Measurements from ENCODE around the gene VENTX. TPM values are rescaled to one million over a fixed set of nuclear protein-coding genes. Genes with fewer than 3 reads are reported as not detected.

VENTX gene, protein sequence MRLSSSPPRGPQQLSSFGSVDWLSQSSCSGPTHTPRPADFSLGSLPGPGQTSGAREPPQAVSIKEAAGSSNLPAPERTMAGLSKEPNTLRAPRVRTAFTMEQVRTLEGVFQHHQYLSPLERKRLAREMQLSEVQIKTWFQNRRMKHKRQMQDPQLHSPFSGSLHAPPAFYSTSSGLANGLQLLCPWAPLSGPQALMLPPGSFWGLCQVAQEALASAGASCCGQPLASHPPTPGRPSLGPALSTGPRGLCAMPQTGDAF
- total RNA-seq (0.09 TPM), polyA plus RNA-seq (1.5 TPM)
- long read RNA-seq, donor 1: 0 reads
- long read RNA-seq, donor 2: 0 reads
- long read RNA-seq, donor 3: 0 reads
- long read RNA-seq, donor 4: 0 reads
- long read RNA-seq, donor 5: 0 reads
- long read RNA-seq, donor 6: 0 reads
- long read RNA-seq, donor 7: 0 reads
- long read RNA-seq, donor 8: 0 reads
- long read RNA-seq, donor 9: 0 reads
- long read RNA-seq, donor 10: 0 reads

DNA sequence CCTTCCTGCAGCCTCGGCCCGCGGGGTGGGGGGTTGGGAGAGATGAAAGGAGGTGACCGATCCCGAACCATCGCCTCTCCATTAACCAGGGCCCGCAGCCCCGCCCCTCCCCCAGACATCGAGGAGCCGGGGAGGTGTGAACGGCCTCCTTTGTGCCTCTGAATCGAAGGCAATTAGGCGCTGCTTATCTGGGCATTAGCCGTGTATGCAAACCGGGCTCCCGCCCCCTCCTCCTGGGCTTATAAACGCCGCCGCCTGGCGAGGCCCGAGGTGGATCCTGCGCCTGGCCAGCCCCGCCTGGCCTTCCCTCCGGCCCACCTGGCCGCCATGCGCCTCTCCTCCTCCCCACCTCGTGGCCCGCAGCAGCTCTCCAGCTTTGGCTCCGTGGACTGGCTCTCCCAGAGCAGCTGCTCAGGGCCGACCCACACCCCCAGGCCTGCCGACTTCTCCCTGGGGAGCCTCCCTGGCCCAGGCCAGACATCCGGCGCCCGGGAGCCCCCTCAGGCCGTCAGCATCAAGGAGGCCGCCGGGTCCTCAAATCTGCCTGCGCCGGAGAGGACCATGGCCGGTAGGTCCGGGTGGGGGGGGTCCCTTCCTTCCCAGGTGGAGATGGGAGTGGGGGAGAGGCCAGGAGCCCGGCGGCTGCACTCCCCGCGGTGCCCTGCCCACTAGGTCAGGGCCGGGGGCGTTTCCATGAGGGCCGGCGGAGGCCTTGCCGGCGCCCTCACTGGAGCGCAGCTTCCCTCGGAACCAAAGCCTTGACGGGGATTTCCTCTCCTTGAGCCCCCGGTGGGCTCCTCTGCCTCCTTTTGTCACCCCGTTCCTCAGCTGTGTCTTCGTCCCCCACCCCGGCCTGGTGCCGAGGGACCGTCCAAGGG is at the start of gene VENTX:
TSS of gene VENTX (plus strand) at position 268 of the 878 bp plus-strand sequence. CDS start at position 328, 60 bp downstream.
- Histone ChIP-seq H3K4me3 (ENCODE audit: low read length in 2 of 2) (no peak within 1 kb of the TSS), H3K27me3 (ENCODE audit: control insufficient read depth in 2 of 2, insufficient read depth in 1 of 2, low read length in 1 of 2) (peaks cover 67 to 94% of the 10 kb centered on the region in 2 donors), H3K36me3 (ENCODE audit: control insufficient read depth in 2 of 2, insufficient read depth in 2 of 2, low read length in 1 of 2) (no peaks in the 10 kb centered on the region), H3K27ac (ENCODE audit: low read depth in 1 of 2, low read length in 1 of 2) (no peak within 1 kb of the TSS), H3K4me1 (ENCODE audit: control insufficient read depth in 2 of 2, insufficient read depth in 2 of 2, low read length in 2 of 2) (peaks cover 2 to 4% of the 10 kb centered on the region in 2 donors), H3K9me3 (ENCODE audit: control insufficient read depth in 2 of 2, insufficient read depth in 1 of 2, low read length in 1 of 2) (peaks cover 0 to 3% of the 10 kb centered on the region in 2 donors)
- 43% methylated on average over 60 of the region's 60 CpGs for WGBS
- no peak for DNase-seq (ENCODE audit: low read depth in 6 of 9, low spot score in 9 of 9)

DNA sequence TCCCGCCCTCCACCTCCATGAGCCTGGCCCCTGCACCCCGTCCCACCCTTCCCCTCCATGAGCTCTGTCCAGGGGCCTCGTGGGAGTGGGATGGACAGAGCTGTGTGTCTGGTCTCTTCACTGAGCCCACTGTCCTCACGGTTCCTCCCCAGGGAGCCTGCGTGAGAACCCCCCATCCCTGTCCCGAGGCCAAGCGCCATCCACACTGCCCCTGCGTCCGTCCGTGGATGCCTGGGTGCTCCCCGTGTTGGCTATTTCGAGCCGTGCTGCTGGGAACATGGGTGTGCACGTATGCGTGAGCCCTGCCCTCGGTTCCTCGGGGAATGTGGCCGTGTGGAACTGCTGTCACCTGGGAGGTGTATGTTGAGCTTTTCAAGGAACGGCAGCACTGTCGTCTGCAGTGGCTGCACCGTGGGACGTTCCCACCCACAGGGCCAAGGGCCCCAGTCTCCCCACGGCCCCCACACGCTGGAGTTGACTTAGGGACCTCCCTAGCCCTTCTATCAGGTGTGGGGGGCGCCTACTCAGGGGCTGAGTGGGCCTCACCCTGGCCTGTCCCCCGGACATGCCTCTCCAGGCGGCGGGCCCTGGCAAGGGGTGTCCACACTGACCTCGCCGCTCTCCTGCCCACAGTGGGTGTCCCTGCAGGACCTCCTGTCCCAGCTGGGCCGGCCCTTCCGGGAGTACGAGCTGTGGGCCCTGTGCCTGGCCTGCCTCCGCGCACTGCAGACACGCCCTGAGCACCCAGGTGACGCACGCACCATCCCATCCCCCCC is 49.6 kb upstream of the VENTX start:
- Histone ChIP-seq H3K4me3 (ENCODE audit: low read length in 2 of 2) (no peak overlapping the region), H3K27me3 (ENCODE audit: control insufficient read depth in 2 of 2, insufficient read depth in 1 of 2, low read length in 1 of 2) (peaks cover 0 to 2% of the 10 kb centered on the region in 2 donors), H3K9me3 (ENCODE audit: control insufficient read depth in 2 of 2, insufficient read depth in 1 of 2, low read length in 1 of 2) (no peaks in the 10 kb centered on the region), H3K27ac (ENCODE audit: low read depth in 1 of 2, low read length in 1 of 2) (no peak overlapping the region), H3K4me1 (ENCODE audit: control insufficient read depth in 2 of 2, insufficient read depth in 2 of 2, low read length in 2 of 2) (no peaks in the 10 kb centered on the region), H3K36me3 (ENCODE audit: control insufficient read depth in 2 of 2, insufficient read depth in 2 of 2, low read length in 1 of 2) (no peaks in the 10 kb centered on the region)
- 92% methylated on average over 38 of the region's 38 CpGs for WGBS
- DNase-seq (ENCODE audit: low read depth in 6 of 9, low spot score in 9 of 9): no peak

DNA sequence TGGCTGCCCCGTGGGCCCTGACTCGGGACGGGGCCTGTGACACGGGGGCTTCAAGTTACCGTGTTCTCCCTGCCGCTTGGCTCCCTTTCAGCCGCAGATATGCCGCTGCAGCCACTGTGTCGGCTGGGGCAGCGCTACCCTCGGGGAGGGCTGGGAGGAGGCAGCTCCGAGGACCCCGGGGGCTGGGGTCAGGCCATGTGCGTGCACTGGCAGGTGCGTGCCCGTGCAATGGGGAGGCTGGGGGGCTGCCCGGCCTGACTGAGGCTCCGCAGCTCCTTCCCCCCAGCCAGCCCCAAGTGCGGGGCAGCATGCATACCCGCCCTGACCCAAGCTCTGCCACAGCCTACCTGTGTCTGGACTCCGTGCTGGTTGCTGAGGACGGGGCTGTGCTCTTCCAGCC is 48.4 kb upstream of the VENTX start:
- no peak overlapping the region for H3K27ac ChIP-seq (ENCODE audit: low read depth in 1 of 2, low read length in 1 of 2)
- no peaks in the 10 kb centered on the region for H3K36me3 ChIP-seq (ENCODE audit: control insufficient read depth in 2 of 2, insufficient read depth in 2 of 2, low read length in 1 of 2)
- H3K4me3 ChIP-seq (ENCODE audit: low read length in 2 of 2): no peak overlapping the region
- WGBS: 93% methylated on average over 22 of the region's 22 CpGs
- no peaks in the 10 kb centered on the region for H3K4me1 ChIP-seq (ENCODE audit: control insufficient read depth in 2 of 2, insufficient read depth in 2 of 2, low read length in 2 of 2)
- no peak for DNase-seq (ENCODE audit: low read depth in 6 of 9, low spot score in 9 of 9)
- no peaks in the 10 kb centered on the region for H3K9me3 ChIP-seq (ENCODE audit: control insufficient read depth in 2 of 2, insufficient read depth in 1 of 2, low read length in 1 of 2)
- H3K27me3 ChIP-seq (ENCODE audit: control insufficient read depth in 2 of 2, insufficient read depth in 1 of 2, low read length in 1 of 2): peaks cover 0 to 2% of the 10 kb centered on the region in 2 donors

DNA sequence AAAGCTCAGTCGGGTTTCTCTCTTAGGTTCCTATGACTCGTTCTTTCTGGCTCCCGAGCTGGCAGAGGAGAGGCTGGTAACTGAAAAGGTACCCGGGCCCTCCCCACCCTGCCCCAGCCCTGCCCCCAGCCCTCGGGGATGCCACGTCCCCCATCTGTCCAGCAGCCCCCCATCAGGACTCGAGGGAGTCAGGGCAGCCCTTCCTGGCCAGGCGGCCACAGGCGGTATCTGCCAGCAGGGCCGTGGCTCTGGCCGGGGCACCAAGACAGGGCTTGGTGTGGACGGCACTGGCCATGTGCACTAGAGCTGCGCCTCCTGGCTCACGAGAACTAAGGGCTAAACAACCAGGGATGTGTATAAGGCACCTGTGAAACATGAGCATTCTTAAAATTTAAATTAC is 47.9 kb upstream of the VENTX start:
- Histone ChIP-seq H3K4me1 (ENCODE audit: control insufficient read depth in 2 of 2, insufficient read depth in 2 of 2, low read length in 2 of 2) (no peaks in the 10 kb centered on the region), H3K27me3 (ENCODE audit: control insufficient read depth in 2 of 2, insufficient read depth in 1 of 2, low read length in 1 of 2) (peaks cover 0 to 2% of the 10 kb centered on the region in 2 donors), H3K9me3 (ENCODE audit: control insufficient read depth in 2 of 2, insufficient read depth in 1 of 2, low read length in 1 of 2) (no peaks in the 10 kb centered on the region), H3K27ac (ENCODE audit: low read depth in 1 of 2, low read length in 1 of 2) (no peak overlapping the region), H3K36me3 (ENCODE audit: control insufficient read depth in 2 of 2, insufficient read depth in 2 of 2, low read length in 1 of 2) (no peaks in the 10 kb centered on the region), H3K4me3 (ENCODE audit: low read length in 2 of 2) (no peak overlapping the region)
- no peak for DNase-seq (ENCODE audit: low read depth in 6 of 9, low spot score in 9 of 9)
- 93% methylated on average over 14 of the region's 14 CpGs for WGBS

DNA sequence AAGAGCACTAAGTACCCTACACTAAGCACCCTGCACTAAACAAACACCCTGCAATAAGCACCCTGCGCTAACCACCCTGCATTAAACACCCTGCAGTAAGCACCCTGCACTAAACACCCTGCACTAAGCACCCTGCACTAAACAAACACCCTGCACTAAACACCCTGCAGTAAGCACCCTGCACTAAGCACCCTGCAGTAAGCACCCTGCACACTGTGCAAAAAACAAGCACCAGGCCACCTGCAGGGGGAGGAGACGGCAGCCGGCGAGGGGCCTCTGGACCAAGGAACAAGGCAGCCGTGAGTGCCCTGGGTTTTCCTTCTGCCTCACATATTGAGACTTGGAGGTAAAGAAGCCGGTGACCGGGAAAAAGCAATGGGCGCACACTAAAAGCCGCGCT is 47.4 kb upstream of the VENTX start:
- H3K36me3 ChIP-seq (ENCODE audit: control insufficient read depth in 2 of 2, insufficient read depth in 2 of 2, low read length in 1 of 2): no peaks in the 10 kb centered on the region
- H3K9me3 ChIP-seq (ENCODE audit: control insufficient read depth in 2 of 2, insufficient read depth in 1 of 2, low read length in 1 of 2): no peaks in the 10 kb centered on the region
- 98% methylated on average over 10 of the region's 10 CpGs for WGBS
- H3K27ac ChIP-seq (ENCODE audit: low read depth in 1 of 2, low read length in 1 of 2): no peak overlapping the region
- DNase-seq (ENCODE audit: low read depth in 6 of 9, low spot score in 9 of 9): no peak
- H3K4me1 ChIP-seq (ENCODE audit: control insufficient read depth in 2 of 2, insufficient read depth in 2 of 2, low read length in 2 of 2): no peaks in the 10 kb centered on the region
- H3K4me3 ChIP-seq (ENCODE audit: low read length in 2 of 2): no peak overlapping the region
- peaks cover 0 to 2% of the 10 kb centered on the region in 2 donors for H3K27me3 ChIP-seq (ENCODE audit: control insufficient read depth in 2 of 2, insufficient read depth in 1 of 2, low read length in 1 of 2)

DNA sequence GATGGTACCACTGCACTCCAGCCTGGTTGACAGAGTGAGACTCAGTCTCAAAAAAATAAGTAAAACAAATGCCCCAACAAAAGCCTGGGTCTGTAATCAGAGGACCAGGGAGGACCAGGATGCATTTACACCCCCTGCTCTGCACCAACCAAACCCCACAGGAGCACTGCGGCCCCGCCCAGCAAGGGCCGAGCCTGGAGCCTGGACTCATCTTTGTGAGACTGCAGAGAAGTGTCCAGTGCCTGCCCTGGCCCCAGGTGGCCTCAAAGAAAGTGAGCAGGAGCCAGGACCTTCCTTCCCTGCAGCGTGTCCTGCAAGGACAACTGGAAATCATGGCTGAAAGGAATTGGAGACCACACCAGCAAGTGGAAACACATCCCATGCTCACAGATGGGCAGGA is 46.0 kb upstream of the VENTX start:
- no peak for DNase-seq (ENCODE audit: low read depth in 6 of 9, low spot score in 9 of 9)
- H3K27ac ChIP-seq (ENCODE audit: low read depth in 1 of 2, low read length in 1 of 2): no peak overlapping the region
- H3K27me3 ChIP-seq (ENCODE audit: control insufficient read depth in 2 of 2, insufficient read depth in 1 of 2, low read length in 1 of 2): peaks cover 0 to 2% of the 10 kb centered on the region in 2 donors
- no peak overlapping the region for H3K4me3 ChIP-seq (ENCODE audit: low read length in 2 of 2)
- WGBS: 93% methylated on average over 4 of the region's 4 CpGs
- no peaks in the 10 kb centered on the region for H3K9me3 ChIP-seq (ENCODE audit: control insufficient read depth in 2 of 2, insufficient read depth in 1 of 2, low read length in 1 of 2)
- H3K4me1 ChIP-seq (ENCODE audit: control insufficient read depth in 2 of 2, insufficient read depth in 2 of 2, low read length in 2 of 2): no peaks in the 10 kb centered on the region
- H3K36me3 ChIP-seq (ENCODE audit: control insufficient read depth in 2 of 2, insufficient read depth in 2 of 2, low read length in 1 of 2): no peaks in the 10 kb centered on the region

DNA sequence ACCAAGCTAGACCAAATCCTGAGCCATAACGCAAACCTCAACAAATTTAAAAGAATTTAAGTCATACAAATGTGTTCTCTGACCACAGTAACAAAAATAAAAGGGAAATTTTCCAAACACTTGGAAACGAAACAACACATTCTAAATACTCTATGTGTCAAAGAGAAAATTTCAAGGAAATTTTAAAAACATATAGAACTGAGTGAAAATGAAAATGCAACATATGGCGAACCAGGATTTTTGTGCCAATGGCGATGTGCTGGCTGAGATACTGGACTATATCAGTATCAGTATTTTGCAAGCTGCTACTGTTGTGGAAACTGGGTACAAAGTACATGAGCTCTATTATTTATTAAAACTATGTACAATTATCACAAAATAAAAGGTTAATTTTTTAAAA is 43.5 kb upstream of the VENTX start:
- Histone ChIP-seq H3K4me3 (ENCODE audit: low read length in 2 of 2) (no peak overlapping the region), H3K9me3 (ENCODE audit: control insufficient read depth in 2 of 2, insufficient read depth in 1 of 2, low read length in 1 of 2) (no peaks in the 10 kb centered on the region), H3K4me1 (ENCODE audit: control insufficient read depth in 2 of 2, insufficient read depth in 2 of 2, low read length in 2 of 2) (no peaks in the 10 kb centered on the region), H3K27me3 (ENCODE audit: control insufficient read depth in 2 of 2, insufficient read depth in 1 of 2, low read length in 1 of 2) (peaks cover 0 to 2% of the 10 kb centered on the region in 2 donors), H3K27ac (ENCODE audit: low read depth in 1 of 2, low read length in 1 of 2) (no peak overlapping the region), H3K36me3 (ENCODE audit: control insufficient read depth in 2 of 2, insufficient read depth in 2 of 2, low read length in 1 of 2) (no peaks in the 10 kb centered on the region)
- 92% methylated on average over 4 of the region's 4 CpGs for WGBS
- DNase-seq (ENCODE audit: low read depth in 6 of 9, low spot score in 9 of 9): no peak

DNA sequence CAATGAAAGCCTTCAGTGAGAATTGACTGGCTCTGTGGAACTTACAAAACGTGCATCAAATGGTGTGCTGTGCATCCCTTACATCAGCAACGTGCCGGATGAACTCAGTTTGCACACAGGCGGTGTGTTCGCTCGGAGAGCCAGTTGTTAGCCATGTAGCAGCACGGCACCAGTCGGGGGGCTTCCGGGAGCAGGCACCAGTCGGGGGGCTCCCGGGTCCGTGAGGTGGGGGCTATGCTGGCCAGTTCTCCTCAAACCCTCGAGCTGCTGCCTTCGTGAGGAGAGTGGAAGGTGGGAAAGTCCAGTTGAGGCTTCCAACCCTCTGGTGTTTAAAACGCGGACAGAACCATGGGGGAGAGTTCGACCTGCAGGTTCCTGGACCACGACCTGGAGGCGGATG is 42.6 kb upstream of the VENTX start:
- H3K27me3 ChIP-seq (ENCODE audit: control insufficient read depth in 2 of 2, insufficient read depth in 1 of 2, low read length in 1 of 2): peaks cover 0 to 2% of the 10 kb centered on the region in 2 donors
- no peaks in the 10 kb centered on the region for H3K36me3 ChIP-seq (ENCODE audit: control insufficient read depth in 2 of 2, insufficient read depth in 2 of 2, low read length in 1 of 2)
- no peaks in the 10 kb centered on the region for H3K4me1 ChIP-seq (ENCODE audit: control insufficient read depth in 2 of 2, insufficient read depth in 2 of 2, low read length in 2 of 2)
- whole genome bisulfite sequencing: 90% methylated on average over 19 of the region's 19 CpGs
- no peak for DNase-seq (ENCODE audit: low read depth in 6 of 9, low spot score in 9 of 9)
- H3K27ac ChIP-seq (ENCODE audit: low read depth in 1 of 2, low read length in 1 of 2): no peak overlapping the region
- H3K4me3 ChIP-seq (ENCODE audit: low read length in 2 of 2): no peak overlapping the region
- H3K9me3 ChIP-seq (ENCODE audit: control insufficient read depth in 2 of 2, insufficient read depth in 1 of 2, low read length in 1 of 2): no peaks in the 10 kb centered on the region
